ENCODE data around the gene SMIM33.
A peak's percentile ranks its signal among the peaks of the same experiment; 100 is the strongest.
"Not testable (repeated sequence)": the region's sequence is repeated elsewhere in the genome, so short reads cannot be mapped to it uniquely, and the experiment has no call there.

SMIM33 gene

GRCh38 chr5:139470821-139471300 lies at the start of gene SMIM33:
TSS of gene SMIM33 (plus strand) at chr5:139471004. CDS start at chr5:139471122, 118 bp downstream.
- no peak for DNase-seq (ENCODE audit: low read depth)

- peak; percentile 29 for DNase-seq (ENCODE audit: low read depth)
These were observed 48.4 kb upstream of the SMIM33 start for GRCh38 chr5:139422307-139422893.

- no peak for DNase-seq (ENCODE audit: low read depth)
These were observed 45.3 kb upstream of the SMIM33 start for GRCh38 chr5:139425497-139425896.

GRCh38 chr5:139426203-139426885 lies 44.5 kb upstream of the SMIM33 start:
- DNase-seq (ENCODE audit: low read depth), result no peak

GRCh38 chr5:139430015-139430414 lies 40.8 kb upstream of the SMIM33 start:
- no peak for DNase-seq (ENCODE audit: low read depth)

- DNase-seq (ENCODE audit: low read depth), result no peak
These were observed 39.1 kb upstream of the SMIM33 start for GRCh38 chr5:139431706-139432105.

GRCh38 chr5:139435676-139436075 lies 35.1 kb upstream of the SMIM33 start:
- no peak for DNase-seq (ENCODE audit: low read depth)

- DNase-seq (ENCODE audit: low read depth), result no peak
These were observed 32.1 kb upstream of the SMIM33 start for GRCh38 chr5:139438707-139439012.

- peak; percentile 83 for DNase-seq (ENCODE audit: low read depth)
These were observed 31.5 kb upstream of the SMIM33 start, which contains the start of gene DNAJC18 for GRCh38 chr5:139439013-139439903. TSS of gene DNAJC18 (minus strand) at chr5:139439525. CDS start at chr5:139439445, 80 bp downstream.

GRCh38 chr5:139440416-139440815 lies 30.4 kb upstream of the SMIM33 start:
- DNase-seq (ENCODE audit: low read depth), result not testable (repeated sequence)

GRCh38 chr5:139443831-139444453 lies 26.9 kb upstream of the SMIM33 start:
- DNase-seq (ENCODE audit: low read depth), result no peak

GRCh38 chr5:139445325-139446170 lies 25.3 kb upstream of the SMIM33 start:
- DNase-seq (ENCODE audit: low read depth), result no peak

- DNase-seq (ENCODE audit: low read depth), result no peak
These were observed 23.6 kb upstream of the SMIM33 start for GRCh38 chr5:139446956-139447779.

- DNase-seq (ENCODE audit: low read depth), result no peak
These were observed 19.6 kb upstream of the SMIM33 start for GRCh38 chr5:139451176-139451575.

GRCh38 chr5:139451878-139452660 lies 18.7 kb upstream of the SMIM33 start:
- no peak for DNase-seq (ENCODE audit: low read depth)

GRCh38 chr5:139453683-139454567 lies 16.9 kb upstream of the SMIM33 start:
- no peak for DNase-seq (ENCODE audit: low read depth)

- DNase-seq (ENCODE audit: low read depth), result no peak
These were observed 16.1 kb upstream of the SMIM33 start for GRCh38 chr5:139454568-139455290.

- DNase-seq (ENCODE audit: low read depth), result no peak
These were observed 14.0 kb upstream of the SMIM33 start for GRCh38 chr5:139456776-139457175.
